GM12878 (cell line): ENCODE results near the gene STX1A. TPM values are rescaled to one million over a fixed set of nuclear protein-coding genes. Genes with fewer than 3 reads are reported as not detected.

Experiments
- CHD2 ChIP-seq: IDR thresholded peaks from 2 replicates; pipeline ENCODE4 v1.6.1; 2011; ENCODE audit warnings: low read depth, low read length, improper control_type of control experiment, borderline replicate concordance
- DPF2 ChIP-seq: fragments of 450-650 bp; IDR thresholded peaks from 2 replicates; pipeline ENCODE4 v1.6.1; 2017; ENCODE audit warnings: mild to moderate bottlenecking
- EED ChIP-seq: sonication (generic); IDR thresholded peaks from 2 replicates; pipeline ENCODE4 v1.6.1; 2016; ENCODE audit warnings: antibody characterized with exemption, low read depth
- ESRRA ChIP-seq: IDR thresholded peaks from 2 replicates; pipeline ENCODE4 v1.6.1; 2012; ENCODE audit warnings: mild to moderate bottlenecking, low read length, improper control_type of control experiment
- GATAD2B ChIP-seq: fragments of 450-650 bp; conservative IDR thresholded peaks from 2 replicates; pipeline ENCODE4 v1.6.1; 2017; ENCODE audit warnings: low read depth, mild to moderate bottlenecking, moderate library complexity
- IKZF1 ChIP-seq: fragments of 450-650 bp; conservative IDR thresholded peaks from 2 replicates; pipeline ENCODE4 v1.6.1; 2017; ENCODE audit warnings: antibody characterized with exemption, mild to moderate bottlenecking
- JUND ChIP-seq: IDR thresholded peaks from 2 replicates; pipeline ENCODE4 v1.6.1; 2012; ENCODE audit warnings: low read depth, mild to moderate bottlenecking, low read length, improper control_type of control experiment, moderate library complexity
- NFYA ChIP-seq: IDR thresholded peaks from 2 replicates; pipeline ENCODE4 v1.6.1; 2011; ENCODE audit warnings: low read depth, mild to moderate bottlenecking, low read length, improper control_type of control experiment, borderline replicate concordance
- RAD21 ChIP-seq: IDR thresholded peaks from 2 replicates; pipeline ENCODE4 v1.6.1; 2011; ENCODE audit warnings: mild to moderate bottlenecking, low read depth, low read length, moderate library complexity; ENCODE audit not compliant: insufficient read depth
- RBBP5 ChIP-seq: fragments of 200-600 bp; sonication (generic); conservative IDR thresholded peaks from 2 replicates; pipeline ENCODE4 v1.6.1; 2016
- SMAD1 ChIP-seq: fragments of 450-650 bp; IDR thresholded peaks from 2 replicates; pipeline ENCODE4 v1.6.1; 2018; ENCODE audit warnings: mild to moderate bottlenecking, low read depth; ENCODE audit not compliant: partially characterized antibody
- SPI1 ChIP-seq: IDR thresholded peaks from 2 replicates; pipeline ENCODE4 v1.6.1; 2011; ENCODE audit warnings: low read depth, mild to moderate bottlenecking, low read length, moderate library complexity, borderline replicate concordance; ENCODE audit not compliant: insufficient read depth
- TCF12 ChIP-seq: IDR thresholded peaks from 2 replicates; pipeline ENCODE4 v1.6.1; 2011; ENCODE audit warnings: low read depth, mild to moderate bottlenecking, low read length
- YY1 ChIP-seq: IDR thresholded peaks from 2 replicates; pipeline ENCODE4 v1.6.1; 2011; ENCODE audit warnings: low read depth, mild to moderate bottlenecking, low read length
- ZNF207 ChIP-seq: fragments of 450-650 bp; IDR thresholded peaks from 2 replicates; pipeline ENCODE4 v1.6.1; 2014; ENCODE audit warnings: antibody characterized with exemption, mild to moderate bottlenecking, borderline replicate concordance
- ZSCAN29 ChIP-seq: fragments of 450-650 bp; IDR thresholded peaks from 2 replicates; pipeline ENCODE4 v1.6.1; 2017; ENCODE audit warnings: mild to moderate bottlenecking, moderate library complexity
- polyA plus RNA-seq, 11 experiments: library from polyadenylated mRNA; depleted of rRNA in 4 of 11; unstranded in 6 of 11; stranded (reverse) in 5 of 11; fragments of >200 nt; fragmentation: Nextera tagmentation in 4 of 11; fragmentation: Illumina TruSeq in 1 of 11; extraction: Ambion mirVana in 4 of 11; extraction: Trizol in 1 of 11; gene quantifications; 1 replicate in 1 of 11; 2 replicates in 10 of 11; pipeline versions ENCODE4 v1.2.1 to v1.2.3, GENCODE V29; 2011 to 2016; ENCODE audit warnings: inconsistent platforms in 2 of 11, missing spikeins in 2 of 11, low read depth in 1 of 11
- total RNA-seq, 4 experiments: library from RNA; depleted of rRNA in 3 of 4; stranded (reverse); fragments of >200 nt in 3 of 4; fragmentation: Illumina TruSeq in 1 of 4; extraction: Trizol in 1 of 4; gene quantifications; 2 replicates each; pipeline versions ENCODE4 v1.2.1 to v1.2.3, GENCODE V29; 2013 to 2021
- TF ChIP-seq, protein P1 (sequence below): fragments of 150-350 bp; IDR thresholded peaks from 2 replicates; pipeline ENCODE4 v1.6.1; 2016; ENCODE audit warnings: low read depth, low read length
- TF ChIP-seq, protein P2 (sequence below): IDR thresholded peaks from 2 replicates; pipeline ENCODE4 v1.6.1; 2012; ENCODE audit warnings: mild to moderate bottlenecking, low read depth, low read length
- TF ChIP-seq, protein P3 (sequence below): fragments of 450-650 bp; IDR thresholded peaks from 2 replicates; pipeline ENCODE4 v1.6.1; 2017; ENCODE audit warnings: mild to moderate bottlenecking, moderate library complexity

Gene STX1A
- total and polyA plus RNA-seq, 10 of the 15 experiments (the other 5 are each of a cell fraction or from before 2014, with no cell fraction given): 0.15 to 5.3 (median 2.5) TPM

DNA sequence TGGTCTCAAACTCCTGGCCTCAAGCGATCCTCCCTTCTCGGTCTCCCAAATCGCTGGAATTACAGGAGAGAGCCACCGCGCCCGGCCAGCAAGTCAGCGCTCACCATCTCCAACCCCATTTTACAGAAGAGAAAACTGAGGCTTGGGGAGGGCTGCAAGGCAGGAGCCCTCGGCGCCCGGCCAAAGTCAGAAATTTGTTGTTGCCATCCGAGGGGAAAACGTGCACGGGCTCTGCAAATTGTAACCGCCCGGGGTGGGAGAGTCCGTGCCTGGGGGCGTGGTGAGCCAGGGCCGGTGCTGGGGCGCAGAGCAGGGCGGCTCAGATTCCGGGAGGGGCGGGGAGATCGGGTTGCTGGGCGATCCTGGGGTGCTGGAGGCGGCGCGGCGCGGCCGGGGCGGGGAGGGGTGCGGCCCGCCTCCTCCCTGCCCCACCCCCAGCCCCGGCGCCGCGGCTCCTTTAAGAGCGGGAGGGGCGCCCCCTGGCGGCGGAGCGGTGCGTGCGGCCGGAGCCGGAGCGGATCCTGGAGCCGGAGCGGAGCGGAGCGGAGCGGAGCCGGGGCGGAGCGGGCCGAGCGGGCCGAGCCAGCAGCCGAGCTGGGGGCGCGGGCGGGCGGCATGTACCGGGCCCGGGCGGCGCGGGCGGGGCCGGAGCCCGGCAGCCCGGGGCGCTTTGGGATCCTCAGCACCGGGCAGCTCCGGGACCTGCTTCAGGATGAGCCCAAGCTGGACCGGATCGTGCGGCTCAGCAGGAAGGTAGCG, 51.9 kb downstream of the STX1A start, which contains the start of gene VPS37D (continued):
- TF ChIP-seq RAD21: peak; percentile 66
- TF ChIP-seq SPI1: no peak
- peak; percentile 86 for TF ChIP-seq ZSCAN29
- TF ChIP-seq, protein P1, sequence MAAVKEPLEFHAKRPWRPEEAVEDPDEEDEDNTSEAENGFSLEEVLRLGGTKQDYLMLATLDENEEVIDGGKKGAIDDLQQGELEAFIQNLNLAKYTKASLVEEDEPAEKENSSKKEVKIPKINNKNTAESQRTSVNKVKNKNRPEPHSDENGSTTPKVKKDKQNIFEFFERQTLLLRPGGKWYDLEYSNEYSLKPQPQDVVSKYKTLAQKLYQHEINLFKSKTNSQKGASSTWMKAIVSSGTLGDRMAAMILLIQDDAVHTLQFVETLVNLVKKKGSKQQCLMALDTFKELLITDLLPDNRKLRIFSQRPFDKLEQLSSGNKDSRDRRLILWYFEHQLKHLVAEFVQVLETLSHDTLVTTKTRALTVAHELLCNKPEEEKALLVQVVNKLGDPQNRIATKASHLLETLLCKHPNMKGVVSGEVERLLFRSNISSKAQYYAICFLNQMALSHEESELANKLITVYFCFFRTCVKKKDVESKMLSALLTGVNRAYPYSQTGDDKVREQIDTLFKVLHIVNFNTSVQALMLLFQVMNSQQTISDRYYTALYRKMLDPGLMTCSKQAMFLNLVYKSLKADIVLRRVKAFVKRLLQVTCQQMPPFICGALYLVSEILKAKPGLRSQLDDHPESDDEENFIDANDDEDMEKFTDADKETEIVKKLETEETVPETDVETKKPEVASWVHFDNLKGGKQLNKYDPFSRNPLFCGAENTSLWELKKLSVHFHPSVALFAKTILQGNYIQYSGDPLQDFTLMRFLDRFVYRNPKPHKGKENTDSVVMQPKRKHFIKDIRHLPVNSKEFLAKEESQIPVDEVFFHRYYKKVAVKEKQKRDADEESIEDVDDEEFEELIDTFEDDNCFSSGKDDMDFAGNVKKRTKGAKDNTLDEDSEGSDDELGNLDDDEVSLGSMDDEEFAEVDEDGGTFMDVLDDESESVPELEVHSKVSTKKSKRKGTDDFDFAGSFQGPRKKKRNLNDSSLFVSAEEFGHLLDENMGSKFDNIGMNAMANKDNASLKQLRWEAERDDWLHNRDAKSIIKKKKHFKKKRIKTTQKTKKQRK: no peak
- TF ChIP-seq, protein P2, sequence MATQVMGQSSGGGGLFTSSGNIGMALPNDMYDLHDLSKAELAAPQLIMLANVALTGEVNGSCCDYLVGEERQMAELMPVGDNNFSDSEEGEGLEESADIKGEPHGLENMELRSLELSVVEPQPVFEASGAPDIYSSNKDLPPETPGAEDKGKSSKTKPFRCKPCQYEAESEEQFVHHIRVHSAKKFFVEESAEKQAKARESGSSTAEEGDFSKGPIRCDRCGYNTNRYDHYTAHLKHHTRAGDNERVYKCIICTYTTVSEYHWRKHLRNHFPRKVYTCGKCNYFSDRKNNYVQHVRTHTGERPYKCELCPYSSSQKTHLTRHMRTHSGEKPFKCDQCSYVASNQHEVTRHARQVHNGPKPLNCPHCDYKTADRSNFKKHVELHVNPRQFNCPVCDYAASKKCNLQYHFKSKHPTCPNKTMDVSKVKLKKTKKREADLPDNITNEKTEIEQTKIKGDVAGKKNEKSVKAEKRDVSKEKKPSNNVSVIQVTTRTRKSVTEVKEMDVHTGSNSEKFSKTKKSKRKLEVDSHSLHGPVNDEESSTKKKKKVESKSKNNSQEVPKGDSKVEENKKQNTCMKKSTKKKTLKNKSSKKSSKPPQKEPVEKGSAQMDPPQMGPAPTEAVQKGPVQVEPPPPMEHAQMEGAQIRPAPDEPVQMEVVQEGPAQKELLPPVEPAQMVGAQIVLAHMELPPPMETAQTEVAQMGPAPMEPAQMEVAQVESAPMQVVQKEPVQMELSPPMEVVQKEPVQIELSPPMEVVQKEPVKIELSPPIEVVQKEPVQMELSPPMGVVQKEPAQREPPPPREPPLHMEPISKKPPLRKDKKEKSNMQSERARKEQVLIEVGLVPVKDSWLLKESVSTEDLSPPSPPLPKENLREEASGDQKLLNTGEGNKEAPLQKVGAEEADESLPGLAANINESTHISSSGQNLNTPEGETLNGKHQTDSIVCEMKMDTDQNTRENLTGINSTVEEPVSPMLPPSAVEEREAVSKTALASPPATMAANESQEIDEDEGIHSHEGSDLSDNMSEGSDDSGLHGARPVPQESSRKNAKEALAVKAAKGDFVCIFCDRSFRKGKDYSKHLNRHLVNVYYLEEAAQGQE: no peak
- TF ChIP-seq EED: no peak
- 0 out of 2 replicates have a peak, but pooled peaks have one; percentile 38 for TF ChIP-seq TCF12
- no peak for TF ChIP-seq JUND
- peak; percentile 51; the same call in 1 of the 2 replicates for TF ChIP-seq GATAD2B
- no peak for TF ChIP-seq SMAD1
- TF ChIP-seq, protein P3, sequence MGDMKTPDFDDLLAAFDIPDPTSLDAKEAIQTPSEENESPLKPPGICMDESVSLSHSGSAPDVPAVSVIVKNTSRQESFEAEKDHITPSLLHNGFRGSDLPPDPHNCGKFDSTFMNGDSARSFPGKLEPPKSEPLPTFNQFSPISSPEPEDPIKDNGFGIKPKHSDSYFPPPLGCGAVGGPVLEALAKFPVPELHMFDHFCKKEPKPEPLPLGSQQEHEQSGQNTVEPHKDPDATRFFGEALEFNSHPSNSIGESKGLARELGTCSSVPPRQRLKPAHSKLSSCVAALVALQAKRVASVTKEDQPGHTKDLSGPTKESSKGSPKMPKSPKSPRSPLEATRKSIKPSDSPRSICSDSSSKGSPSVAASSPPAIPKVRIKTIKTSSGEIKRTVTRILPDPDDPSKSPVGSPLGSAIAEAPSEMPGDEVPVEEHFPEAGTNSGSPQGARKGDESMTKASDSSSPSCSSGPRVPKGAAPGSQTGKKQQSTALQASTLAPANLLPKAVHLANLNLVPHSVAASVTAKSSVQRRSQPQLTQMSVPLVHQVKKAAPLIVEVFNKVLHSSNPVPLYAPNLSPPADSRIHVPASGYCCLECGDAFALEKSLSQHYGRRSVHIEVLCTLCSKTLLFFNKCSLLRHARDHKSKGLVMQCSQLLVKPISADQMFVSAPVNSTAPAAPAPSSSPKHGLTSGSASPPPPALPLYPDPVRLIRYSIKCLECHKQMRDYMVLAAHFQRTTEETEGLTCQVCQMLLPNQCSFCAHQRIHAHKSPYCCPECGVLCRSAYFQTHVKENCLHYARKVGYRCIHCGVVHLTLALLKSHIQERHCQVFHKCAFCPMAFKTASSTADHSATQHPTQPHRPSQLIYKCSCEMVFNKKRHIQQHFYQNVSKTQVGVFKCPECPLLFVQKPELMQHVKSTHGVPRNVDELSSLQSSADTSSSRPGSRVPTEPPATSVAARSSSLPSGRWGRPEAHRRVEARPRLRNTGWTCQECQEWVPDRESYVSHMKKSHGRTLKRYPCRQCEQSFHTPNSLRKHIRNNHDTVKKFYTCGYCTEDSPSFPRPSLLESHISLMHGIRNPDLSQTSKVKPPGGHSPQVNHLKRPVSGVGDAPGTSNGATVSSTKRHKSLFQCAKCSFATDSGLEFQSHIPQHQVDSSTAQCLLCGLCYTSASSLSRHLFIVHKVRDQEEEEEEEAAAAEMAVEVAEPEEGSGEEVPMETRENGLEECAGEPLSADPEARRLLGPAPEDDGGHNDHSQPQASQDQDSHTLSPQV: peak; percentile 71
- TF ChIP-seq RBBP5: no peak
- TF ChIP-seq YY1: peak; percentile 89
- peak; percentile 78 for TF ChIP-seq IKZF1
- TF ChIP-seq NFYA: no peak
- TF ChIP-seq CHD2: peak; percentile 69; the same call in 1 of the 2 replicates
- 0 out of 2 replicates have a peak, but pooled peaks have one; percentile 40 for TF ChIP-seq ZNF207
- 0 out of 2 replicates have a peak, but pooled peaks have one; percentile 30 for TF ChIP-seq DPF2
- 0 out of 2 replicates have a peak, but pooled peaks have one; percentile 51 for TF ChIP-seq ESRRA
